ENCODE data around the gene GPD1.
A peak's percentile ranks its signal among the peaks of the same experiment; 100 is the strongest.
"Not testable (repeated sequence)": the region's sequence is repeated elsewhere in the genome, so short reads cannot be mapped to it uniquely, and the experiment has no call there.

The GPD1 gene

GRCh38 chr12:50083301-50083700 lies 20.5 kb upstream of the GPD1 start:
- no peak overlapping the region for H3K27ac ChIP-seq
- DNase-seq: no peak
- H3K36me3 ChIP-seq: peaks cover 19% of the 10 kb centered on the region
- no peak for TF ChIP-seq CTCF (IDR thresholded peaks at IDR 0.05; ENCODE audit: low read depth, low read length)
- no peaks in the 10 kb centered on the region for H3K9me3 ChIP-seq (ENCODE audit: severe bottlenecking)
- no peaks in the 10 kb centered on the region for H3K27me3 ChIP-seq (ENCODE audit: insufficient read depth, low read depth, severe bottlenecking)
- no peak overlapping the region for H3K4me3 ChIP-seq (ENCODE audit: low read depth, low read length)

- Histone ChIP-seq H3K27ac (peak overlapping the region; percentile 96), H3K36me3 (peaks cover 30% of the 10 kb centered on the region), H3K4me3 (ENCODE audit: low read depth, low read length) (peak overlapping the region; percentile 52)
- H3K9me3 ChIP-seq (ENCODE audit: severe bottlenecking); H3K27me3 ChIP-seq (ENCODE audit: insufficient read depth, low read depth, severe bottlenecking); DNase-seq: not testable (repeated sequence)
These were observed 19.4 kb upstream of the GPD1 start for GRCh38 chr12:50084409-50084774.

GRCh38 chr12:50084775-50085614 lies 18.8 kb upstream of the GPD1 start, which contains the start of gene SMARCD1:
Gene SMARCD1, plus strand, starts transcription at chr12:50085342. Its CDS starts 28 bp downstream, at chr12:50085370.
- peaks cover 36% of the 10 kb centered on the region for H3K36me3 ChIP-seq
- no peaks in the 10 kb centered on the region for H3K27me3 ChIP-seq (ENCODE audit: insufficient read depth, low read depth, severe bottlenecking)
- peak within 1 kb of the TSS; percentile 52 for H3K4me3 ChIP-seq (ENCODE audit: low read depth, low read length)
- H3K27ac ChIP-seq: peak within 1 kb of the TSS; percentile 96
- TF ChIP-seq CTCF (IDR thresholded peaks at IDR 0.05; ENCODE audit: low read depth, low read length): peak; percentile 79
- peak; percentile 96 for DNase-seq
- no peaks in the 10 kb centered on the region for H3K9me3 ChIP-seq (ENCODE audit: severe bottlenecking)

GRCh38 chr12:50085615-50086072 lies 18.2 kb upstream of the GPD1 start:
- no peak for TF ChIP-seq CTCF (IDR thresholded peaks at IDR 0.05; ENCODE audit: low read depth, low read length)
- DNase-seq: no peak
- Histone ChIP-seq H3K4me3 (ENCODE audit: low read depth, low read length) (peak overlapping the region; percentile 52), H3K36me3 (peaks cover 42% of the 10 kb centered on the region), H3K27ac (peak overlapping the region; percentile 96), H3K9me3 (ENCODE audit: severe bottlenecking) (no peaks in the 10 kb centered on the region), H3K27me3 (ENCODE audit: insufficient read depth, low read depth, severe bottlenecking) (no peaks in the 10 kb centered on the region)

GRCh38 chr12:50086148-50086547 lies 17.7 kb upstream of the GPD1 start:
- H3K36me3 ChIP-seq: peaks cover 45% of the 10 kb centered on the region
- no peak overlapping the region; the same call in 1 of the 2 replicates for H3K4me3 ChIP-seq (ENCODE audit: low read depth, low read length)
- H3K27me3 ChIP-seq (ENCODE audit: insufficient read depth, low read depth, severe bottlenecking): no peaks in the 10 kb centered on the region
- DNase-seq: no peak
- H3K27ac ChIP-seq: no peak overlapping the region
- no peak for TF ChIP-seq CTCF (IDR thresholded peaks at IDR 0.05; ENCODE audit: low read depth, low read length)
- H3K9me3 ChIP-seq (ENCODE audit: severe bottlenecking): no peaks in the 10 kb centered on the region

GRCh38 chr12:50087151-50087550 lies 16.7 kb upstream of the GPD1 start:
- Histone ChIP-seq H3K4me3 (ENCODE audit: low read depth, low read length) (no peak overlapping the region), H3K27me3 (ENCODE audit: insufficient read depth, low read depth, severe bottlenecking) (no peaks in the 10 kb centered on the region), H3K36me3 (peaks cover 54% of the 10 kb centered on the region), H3K9me3 (ENCODE audit: severe bottlenecking) (no peaks in the 10 kb centered on the region), H3K27ac (no peak overlapping the region)
- TF ChIP-seq CTCF (IDR thresholded peaks at IDR 0.05; ENCODE audit: low read depth, low read length): no peak
- no peak for DNase-seq

All from WERI-Rb-1 (cell line).